Calu3 (cell line): ENCODE results near the gene SYNE2. TPM values are rescaled to one million over a fixed set of nuclear protein-coding genes. Genes with fewer than 3 reads are reported as not detected.

ENCODE experiments used
- BruUV-seq: library from RNA; stranded (reverse); fragments of 400-500 nt; replicated peaks from 2 replicates; lab custom pipeline; 2021; lab: Mats Ljungman, UMichigan
- CTCF ChIA-PET: fragments of 300-600 bp; sonication (Branson Sonifier 250); formaldehyde crosslinking; loops from one replicate; lab custom pipeline; 2022; ENCODE audit warnings: antibody characterized with exemption; lab: Charles Lee
- DNase-seq: peaks from one replicate; pipeline ENCODE4 v3.0.0; 2022
- H3K27ac Mint-ChIP-seq: one replicate; pipeline ENCODE4 v1.8.0; 2022; ENCODE audit warnings: mixed read lengths; ENCODE audit not compliant: unreplicated experiment
- H3K27me3 Mint-ChIP-seq: one replicate; pipeline ENCODE4 v1.8.0; 2022; ENCODE audit warnings: mixed read lengths; ENCODE audit not compliant: unreplicated experiment
- H3K36me3 Mint-ChIP-seq: one replicate; pipeline ENCODE4 v1.8.0; 2022; ENCODE audit warnings: mild to moderate bottlenecking, moderate library complexity, mixed read lengths; ENCODE audit not compliant: insufficient read depth, unreplicated experiment
- H3K4me1 Mint-ChIP-seq: one replicate; pipeline ENCODE4 v1.8.0; 2022; ENCODE audit warnings: mild to moderate bottlenecking, low read depth, mixed read lengths; ENCODE audit not compliant: unreplicated experiment
- H3K4me3 Mint-ChIP-seq: one replicate; pipeline ENCODE4 v1.8.0; 2022; ENCODE audit warnings: mild to moderate bottlenecking, low read depth, moderate library complexity, mixed read lengths; ENCODE audit not compliant: unreplicated experiment
- H3K9me3 Mint-ChIP-seq: one replicate; pipeline ENCODE4 v1.8.0; 2022; ENCODE audit warnings: low read depth, mixed read lengths; ENCODE audit not compliant: unreplicated experiment
- intact Hi-C: fragments of 100-400 bp; cut with micrococcal nuclease; formaldehyde crosslinking; loops from one replicate; pipeline ENCODE4 v1.10.0; 2022; ENCODE audit not compliant: unreplicated experiment
- total RNA-seq: library from RNA; stranded (reverse); gene quantifications from 2 replicates; pipeline ENCODE4 v1.2.3, GENCODE V29; 2022
- TF ChIP-seq, protein P1 (sequence below): fragments of 200-600 bp; IDR thresholded peaks from one replicate; pipeline ENCODE4 v1.8.0; 2022; ENCODE audit warnings: antibody characterized with exemption; ENCODE audit not compliant: unreplicated experiment

SYNE2 gene
- total RNA-seq, 1 experiment from 2014 or later, result 171 TPM

DNA sequence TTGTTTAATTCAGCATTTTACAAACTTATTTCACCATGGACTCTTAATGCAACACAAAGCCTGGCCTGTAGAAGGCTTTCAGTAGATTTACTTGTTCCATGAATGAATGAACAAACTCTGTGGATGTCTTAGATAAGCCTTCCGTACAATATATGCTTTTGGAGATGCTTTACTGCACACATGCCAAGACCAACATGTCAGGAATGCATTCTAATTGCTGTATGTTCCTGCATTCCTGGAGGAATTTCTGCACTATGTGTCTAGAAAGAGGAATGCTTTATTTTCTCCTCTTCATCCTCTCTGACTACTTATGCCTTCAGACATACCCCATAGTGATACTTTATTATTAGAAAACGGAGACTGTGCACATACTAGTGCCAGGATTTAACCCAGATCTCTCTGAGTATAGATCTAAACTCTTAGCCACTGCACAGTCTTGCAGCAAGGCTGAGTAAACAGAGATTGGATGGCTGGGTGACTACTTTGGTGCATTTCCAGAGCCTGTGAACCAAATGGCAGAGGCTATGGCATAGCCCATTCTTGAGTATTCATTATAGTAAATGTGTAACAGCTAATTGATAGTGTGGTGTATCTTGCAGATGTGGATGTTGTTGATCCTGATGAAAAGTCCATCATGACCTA lies 108.2 kb downstream of the SYNE2 start:
- no peaks in the 10 kb centered on the region for H3K9me3 Mint-ChIP-seq
- TF ChIP-seq, protein P1, sequence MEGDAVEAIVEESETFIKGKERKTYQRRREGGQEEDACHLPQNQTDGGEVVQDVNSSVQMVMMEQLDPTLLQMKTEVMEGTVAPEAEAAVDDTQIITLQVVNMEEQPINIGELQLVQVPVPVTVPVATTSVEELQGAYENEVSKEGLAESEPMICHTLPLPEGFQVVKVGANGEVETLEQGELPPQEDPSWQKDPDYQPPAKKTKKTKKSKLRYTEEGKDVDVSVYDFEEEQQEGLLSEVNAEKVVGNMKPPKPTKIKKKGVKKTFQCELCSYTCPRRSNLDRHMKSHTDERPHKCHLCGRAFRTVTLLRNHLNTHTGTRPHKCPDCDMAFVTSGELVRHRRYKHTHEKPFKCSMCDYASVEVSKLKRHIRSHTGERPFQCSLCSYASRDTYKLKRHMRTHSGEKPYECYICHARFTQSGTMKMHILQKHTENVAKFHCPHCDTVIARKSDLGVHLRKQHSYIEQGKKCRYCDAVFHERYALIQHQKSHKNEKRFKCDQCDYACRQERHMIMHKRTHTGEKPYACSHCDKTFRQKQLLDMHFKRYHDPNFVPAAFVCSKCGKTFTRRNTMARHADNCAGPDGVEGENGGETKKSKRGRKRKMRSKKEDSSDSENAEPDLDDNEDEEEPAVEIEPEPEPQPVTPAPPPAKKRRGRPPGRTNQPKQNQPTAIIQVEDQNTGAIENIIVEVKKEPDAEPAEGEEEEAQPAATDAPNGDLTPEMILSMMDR, result no peak
- H3K4me3 Mint-ChIP-seq, result no peak overlapping the region
- peaks cover 3% of the 10 kb centered on the region for H3K36me3 Mint-ChIP-seq
- no peak overlapping the region for H3K27ac Mint-ChIP-seq
- no peak for DNase-seq
- BruUV-seq, result no TSS peak
- intact Hi-C loops, result no loop called here
- CTCF ChIA-PET, result no interaction called here
- no peaks in the 10 kb centered on the region for H3K4me1 Mint-ChIP-seq
- no peaks in the 10 kb centered on the region for H3K27me3 Mint-ChIP-seq

DNA sequence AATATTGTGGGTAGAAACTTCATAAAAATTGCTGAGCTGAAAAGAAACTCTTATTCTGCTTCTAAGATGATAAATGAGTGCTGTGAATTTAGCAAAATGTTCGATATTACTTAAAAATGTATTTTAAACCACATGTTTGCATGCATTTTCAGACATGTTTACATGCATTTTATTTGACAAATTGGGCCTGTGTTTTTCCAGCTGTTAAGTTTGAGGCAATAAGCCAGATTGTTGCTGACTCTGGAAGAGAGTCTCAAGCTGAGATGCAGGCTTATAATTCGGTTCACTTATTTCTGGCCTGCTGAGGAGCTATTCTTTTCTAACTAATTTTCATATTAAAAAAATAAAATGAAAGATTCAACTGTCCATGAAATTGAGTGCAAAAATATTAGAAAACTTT lies 110.1 kb downstream of the SYNE2 start:
- Mint-ChIP-seq H3K9me3 (no peaks in the 10 kb centered on the region), H3K4me3 (no peak overlapping the region), H3K36me3 (peaks cover 10% of the 10 kb centered on the region), H3K27me3 (no peaks in the 10 kb centered on the region), H3K4me1 (no peaks in the 10 kb centered on the region), H3K27ac (no peak overlapping the region)
- TF ChIP-seq, protein P1, result no peak
- CTCF ChIA-PET, result no interaction called here
- DNase-seq, result no peak
- BruUV-seq, result no TSS peak
- intact Hi-C loops, result no loop called here

DNA sequence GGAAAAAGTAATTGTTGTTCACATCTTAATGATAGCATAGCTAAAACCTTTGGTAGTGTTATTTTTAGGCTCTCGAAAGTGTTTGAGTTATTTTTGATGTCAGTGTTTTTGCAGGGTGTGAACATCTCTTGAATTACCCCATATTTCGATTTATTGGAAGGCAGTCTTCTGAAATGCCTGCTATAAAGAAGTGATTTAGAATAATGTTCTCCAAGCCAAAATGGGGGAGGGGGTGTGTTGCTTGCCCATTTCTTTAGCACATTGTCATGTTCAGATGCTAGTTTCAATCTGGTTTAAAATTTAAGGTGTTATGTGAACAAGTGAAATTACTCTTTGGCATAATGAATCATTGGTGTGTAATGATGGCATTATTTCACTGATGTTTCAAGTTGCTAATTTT lies 110.6 kb downstream of the SYNE2 start:
- CTCF ChIA-PET, result no interaction called here
- Mint-ChIP-seq H3K27ac (no peak overlapping the region), H3K9me3 (no peaks in the 10 kb centered on the region), H3K4me3 (no peak overlapping the region), H3K4me1 (no peaks in the 10 kb centered on the region), H3K36me3 (peaks cover 10% of the 10 kb centered on the region), H3K27me3 (no peaks in the 10 kb centered on the region)
- DNase-seq, result no peak
- intact Hi-C loops, result no loop called here
- no TSS peak for BruUV-seq
- TF ChIP-seq, protein P1, result no peak

DNA sequence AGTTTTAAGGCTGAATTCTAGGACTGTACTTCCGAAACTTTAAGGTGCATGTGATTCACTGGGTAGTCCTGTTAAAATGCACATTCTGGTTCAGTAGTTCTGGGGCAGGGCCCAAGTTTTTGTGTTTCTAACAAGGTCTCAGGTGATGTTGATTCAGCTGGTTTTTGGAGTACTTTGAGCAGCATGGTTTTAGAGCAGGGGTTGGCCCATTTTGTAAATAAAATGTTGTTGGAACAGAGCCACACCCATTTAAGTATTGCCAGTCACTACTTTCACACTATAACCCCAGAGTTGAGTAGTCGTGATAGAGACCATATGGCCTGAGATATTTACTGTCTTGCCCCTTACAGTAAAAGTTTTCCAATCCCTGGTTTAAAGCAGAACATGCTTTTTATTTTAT lies 111.3 kb downstream of the SYNE2 start:
- Mint-ChIP-seq H3K27me3 (no peaks in the 10 kb centered on the region), H3K9me3 (no peaks in the 10 kb centered on the region), H3K27ac (no peak overlapping the region), H3K36me3 (peaks cover 15% of the 10 kb centered on the region), H3K4me3 (no peak overlapping the region), H3K4me1 (no peaks in the 10 kb centered on the region)
- DNase-seq, result no peak
- BruUV-seq, result no TSS peak
- CTCF ChIA-PET, result no interaction called here
- TF ChIP-seq, protein P1, result no peak
- intact Hi-C loops, result no loop called here
